Fibroblast of lung (primary cell): ENCODE results near the gene ZNF221. TPM values are rescaled to one million over a fixed set of nuclear protein-coding genes. Genes with fewer than 3 reads are reported as not detected.
A peak's percentile ranks its signal among the peaks of the same experiment; 100 is the strongest.

Source experiments
- DNase-seq, 2 donors: peaks; one replicate each; pipeline versions ENCODE4 v3.0.0 to v3.0.0-alpha.2; 2010; ENCODE audit warnings: low read depth in 2 of 2
- H2AFZ ChIP-seq: 2 replicates; pipeline ENCODE4 v1.5.1; 2012; ENCODE audit warnings: low read length, control low read depth, inconsistent platforms
- H3K27ac ChIP-seq: 2 replicates; pipeline ENCODE4 v1.5.1; 2011; ENCODE audit warnings: low read length, control low read depth; ENCODE audit not compliant: insufficient read depth
- H3K27me3 ChIP-seq: 2 replicates; pipeline ENCODE4 v1.5.1; 2011; ENCODE audit warnings: mild to moderate bottlenecking, low read length; ENCODE audit not compliant: control insufficient read depth, insufficient read depth
- H3K36me3 ChIP-seq: 2 replicates; pipeline ENCODE4 v1.5.1; 2011; ENCODE audit warnings: low read length; ENCODE audit not compliant: control insufficient read depth, insufficient read depth
- H3K4me1 ChIP-seq: 2 replicates; pipeline ENCODE4 v1.5.1; 2011; ENCODE audit warnings: low read length; ENCODE audit not compliant: control insufficient read depth, insufficient read depth; ENCODE audit errors: extremely low read depth
- H3K4me2 ChIP-seq: 2 replicates; pipeline ENCODE4 v1.5.1; 2011; ENCODE audit warnings: low read length, control low read depth; ENCODE audit not compliant: insufficient read depth; ENCODE audit errors: extremely low read depth
- H3K4me3 ChIP-seq, 4 experiments: fragments of 200-600 bp in 1 of 4; sonication (generic) in 1 of 4; replicated peaks in 1 of 4; 2 replicates each; pipeline ENCODE4 v1.5.1; 2011 to 2016; ENCODE audit warnings: low read length in 4 of 4, low read depth in 3 of 4, mild to moderate bottlenecking in 3 of 4, control low read depth in 2 of 4, inconsistent platforms in 1 of 4, mixed read lengths in 1 of 4; ENCODE audit not compliant: insufficient read depth in 1 of 4; ENCODE audit errors: control extremely low read depth in 1 of 4
- H3K79me2 ChIP-seq: 2 replicates; pipeline ENCODE4 v1.5.1; 2012; ENCODE audit warnings: mild to moderate bottlenecking, low read length, inconsistent platforms; ENCODE audit not compliant: control insufficient read depth, insufficient read depth
- H3K9ac ChIP-seq: 2 replicates; pipeline ENCODE4 v1.5.1; 2011; ENCODE audit warnings: mild to moderate bottlenecking, low read length, control low read depth; ENCODE audit not compliant: insufficient read depth
- H3K9me3 ChIP-seq: 2 replicates; pipeline ENCODE4 v1.5.1; 2012; ENCODE audit warnings: low read depth, low read length; ENCODE audit not compliant: control insufficient read depth, insufficient read depth
- H4K20me1 ChIP-seq: 2 replicates; pipeline ENCODE4 v1.5.1; 2011; ENCODE audit warnings: low read length; ENCODE audit not compliant: control insufficient read depth, insufficient read depth; ENCODE audit errors: extremely low read depth
- CTCF ChIP-seq, 2 donors: IDR thresholded peaks in 1 of 2; conservative IDR thresholded peaks in 1 of 2; 1 replicate in 1 of 2; 2 replicates in 1 of 2; pipeline ENCODE4 v1.5.1; 2011 to 2012; ENCODE audit warnings: low read length in 2 of 2, control low read depth in 1 of 2, inconsistent platforms in 1 of 2, low read depth in 1 of 2, mild to moderate bottlenecking in 1 of 2
- EZH2 ChIP-seq: IDR thresholded peaks from 2 replicates; pipeline ENCODE4 v1.5.1; 2012; ENCODE audit warnings: low read length, control low read depth, mild to moderate bottlenecking; ENCODE audit errors: missing control alignments
- polyA plus RNA-seq, 2 donors: library from polyadenylated mRNA; depleted of rRNA in 1 of 2; stranded (reverse) in 1 of 2; unstranded in 1 of 2; fragments of >200 nt; gene quantifications; 2 replicates each; pipeline ENCODE4 v1.2.1, GENCODE V29; 2011 to 2012; ENCODE audit warnings: missing spikeins in 1 of 2
- total RNA-seq: library from RNA; depleted of rRNA; stranded (reverse); fragments of >200 nt; gene quantifications from 2 replicates; pipeline ENCODE4 v1.2.1, GENCODE V29; 2014

ZNF221 gene
- total and polyA plus RNA-seq, 2 donors (not counting 1 experiment from before 2014, with no cell fraction given), result 2.4 to 15.2 TPM

- Histone ChIP-seq H3K4me3 (no peak overlapping the region), H4K20me1 (no peaks in the 10 kb centered on the region), H3K9me3 (peaks cover 14% of the 10 kb centered on the region), H3K36me3 (peaks cover 18% of the 10 kb centered on the region), H3K27ac (no peak overlapping the region), H3K9ac (no peak overlapping the region), H2AFZ (no peak overlapping the region), H3K27me3 (no peaks in the 10 kb centered on the region), H3K4me1 (no peaks in the 10 kb centered on the region), H3K79me2 (no peaks in the 10 kb centered on the region), H3K4me2 (no peak overlapping the region)
- DNase-seq, result peak; percentile 3 to 31
- no peak for TF ChIP-seq EZH2
- no peak for TF ChIP-seq CTCF (conservative IDR thresholded peaks at IDR 0.05 in 1 of 2, IDR thresholded peaks at IDR 0.05 in 1 of 2; ENCODE audit: low read depth in 1 of 2, low read length in 2 of 2)
Measured at GRCh38 chr19:43966079-43966694, 15.2 kb downstream of the ZNF221 start.

DNA sequence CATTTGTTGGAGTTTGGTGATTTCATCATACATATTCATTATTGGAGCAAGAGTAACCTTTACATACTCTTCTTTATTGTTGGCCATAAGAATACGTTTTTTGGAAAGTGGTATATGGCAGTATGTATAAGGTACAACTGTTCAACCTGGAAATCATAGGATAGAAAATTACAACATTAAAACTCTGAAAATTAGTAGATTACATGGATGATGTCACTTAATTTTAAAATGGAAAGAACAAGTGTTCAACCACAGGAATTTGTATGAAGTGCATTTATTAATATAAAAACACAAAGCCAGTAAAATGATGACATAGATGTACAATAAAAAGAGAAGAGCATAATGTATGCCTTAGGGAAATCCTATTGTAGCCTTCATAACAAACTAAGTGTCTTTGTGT, 25.7 kb downstream of the ZNF221 start:
- Histone ChIP-seq H3K27ac (no peak overlapping the region), H3K9me3 (no peaks in the 10 kb centered on the region), H3K4me3 (no peak overlapping the region), H3K9ac (no peak overlapping the region), H3K36me3 (no peaks in the 10 kb centered on the region), H3K4me2 (no peak overlapping the region), H3K79me2 (no peaks in the 10 kb centered on the region), H4K20me1 (no peaks in the 10 kb centered on the region), H2AFZ (no peak overlapping the region), H3K4me1 (no peaks in the 10 kb centered on the region), H3K27me3 (no peaks in the 10 kb centered on the region)
- DNase-seq, result no peak
- TF ChIP-seq CTCF (conservative IDR thresholded peaks at IDR 0.05 in 1 of 2, IDR thresholded peaks at IDR 0.05 in 1 of 2; ENCODE audit: low read depth in 1 of 2, low read length in 2 of 2) (no peak), EZH2 (no peak)

DNA sequence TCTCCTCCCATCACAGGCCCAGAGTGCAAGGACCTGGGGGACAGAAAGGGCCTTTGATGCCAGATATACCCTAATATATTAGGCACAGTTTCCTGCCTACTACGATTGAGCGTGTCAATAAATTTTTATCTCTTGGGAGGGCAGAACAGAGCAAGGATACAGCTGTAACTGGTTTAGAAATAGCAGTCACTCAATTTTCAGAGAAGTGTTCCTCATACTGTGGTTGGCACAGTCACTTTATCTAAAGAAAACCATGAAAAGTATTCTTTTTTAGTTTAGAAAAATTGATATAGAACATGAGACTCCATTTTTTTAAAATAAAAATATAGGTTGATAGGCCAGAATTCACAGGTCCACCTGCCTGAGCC, 32.5 kb downstream of the ZNF221 start:
- Histone ChIP-seq H2AFZ (no peak overlapping the region), H3K27me3 (no peaks in the 10 kb centered on the region), H3K9me3 (no peaks in the 10 kb centered on the region), H3K79me2 (no peaks in the 10 kb centered on the region), H3K4me2 (peak overlapping the region; percentile 38), H3K4me1 (no peaks in the 10 kb centered on the region), H4K20me1 (no peaks in the 10 kb centered on the region), H3K36me3 (no peaks in the 10 kb centered on the region), H3K27ac (no peak overlapping the region), H3K9ac (no peak overlapping the region), H3K4me3 (peak overlapping the region in 3 of 4 experiments; percentile 6 to 84 (median 78))
- TF ChIP-seq CTCF (conservative IDR thresholded peaks at IDR 0.05 in 1 of 2, IDR thresholded peaks at IDR 0.05 in 1 of 2; ENCODE audit: low read depth in 1 of 2, low read length in 2 of 2) (no peak), EZH2 (no peak)
- DNase-seq, result no peak
